Choroid plexus epithelial cell (primary cell): ENCODE measurements around the gene CCDC178.

Experiments used
- DNase-seq: peaks from one replicate; pipeline ENCODE4 v3.0.0-alpha.2; 2010; ENCODE audit warnings: low read depth
- H3K4me3 ChIP-seq: 2 replicates; pipeline ENCODE4 v1.5.1; 2011; ENCODE audit warnings: low read depth, mild to moderate bottlenecking, control low read depth, low read length, moderate library complexity
- CTCF ChIP-seq: conservative IDR thresholded peaks from 2 replicates; pipeline ENCODE4 v1.5.1; 2011; ENCODE audit warnings: low read depth, mild to moderate bottlenecking, control low read depth, inconsistent platforms, low read length, moderate library complexity

Gene CCDC178

GRCh38 chr18:32907311-32907585 lies 533.3 kb downstream of the CCDC178 start:
- no peak for DNase-seq
- TF ChIP-seq CTCF, result no peak
- H3K4me3 ChIP-seq, result no peak overlapping the region

GRCh38 chr18:32906506-32907310 lies 533.8 kb downstream of the CCDC178 start:
- no peak for DNase-seq
- no peak overlapping the region for H3K4me3 ChIP-seq
- no peak for TF ChIP-seq CTCF

- no peak overlapping the region for H3K4me3 ChIP-seq
- TF ChIP-seq CTCF, result no peak
- DNase-seq, result no peak
These were observed 534.9 kb downstream of the CCDC178 start for GRCh38 chr18:32905651-32906050.

GRCh38 chr18:32902568-32903330 lies 537.8 kb downstream of the CCDC178 start:
- TF ChIP-seq CTCF, result no peak
- H3K4me3 ChIP-seq, result no peak overlapping the region
- no peak for DNase-seq

- no peak overlapping the region for H3K4me3 ChIP-seq
- DNase-seq, result peak; percentile 63
- TF ChIP-seq CTCF, result peak; percentile 64
These were observed 540.7 kb downstream of the CCDC178 start for GRCh38 chr18:32899819-32900218.

- H3K4me3 ChIP-seq, result no peak overlapping the region
- TF ChIP-seq CTCF, result no peak
- peak; percentile 17 for DNase-seq
These were observed 543.6 kb downstream of the CCDC178 start for GRCh38 chr18:32896776-32897547.
